GM12801 (cell line): Measurements from ENCODE around the gene NLRP10.

Experiments
- CTCF ChIP-seq: IDR thresholded peaks from one replicate; pipeline ENCODE4 v1.5.1; 2011; ENCODE audit warnings: control low read depth; ENCODE audit not compliant: insufficient read length; ENCODE audit errors: extremely low read depth

Gene NLRP10

GRCh38 chr11:7973011-7973410 lies 7.8 kb upstream of the NLRP10 start:
- TF ChIP-seq CTCF: no peak

GRCh38 chr11:7971846-7972245 lies 6.6 kb upstream of the NLRP10 start:
- TF ChIP-seq CTCF: no peak

- no peak for TF ChIP-seq CTCF
Measured at GRCh38 chr11:7969756-7970646, 4.8 kb upstream of the NLRP10 start.

- TF ChIP-seq CTCF: no peak
Measured at GRCh38 chr11:7968686-7969085, 3.4 kb upstream of the NLRP10 start.

- no peak for TF ChIP-seq CTCF
Measured at GRCh38 chr11:7967826-7968225, 2.6 kb upstream of the NLRP10 start.

- no peak for TF ChIP-seq CTCF
Measured at GRCh38 chr11:7967097-7967496, 1.9 kb upstream of the NLRP10 start.

GRCh38 chr11:7964873-7965272 lies 374 bp downstream of the NLRP10 start:
- no peak for TF ChIP-seq CTCF
